GM18505 (cell line): ENCODE measurements around the gene MCAM.
A peak's percentile ranks its signal among the peaks of the same experiment; 100 is the strongest.

ENCODE experiments used
- ATAC-seq: cut with Tn5 transposase; IDR thresholded peaks from one replicate; pipeline ENCODE4 v1.9.1; 2021; ENCODE audit not compliant: unreplicated experiment
- POLR2A ChIP-seq: IDR thresholded peaks from 4 replicates; pipeline ENCODE4 v1.6.1; 2011; ENCODE audit warnings: borderline replicate concordance; ENCODE audit not compliant: insufficient read depth, insufficient read length; ENCODE audit errors: extremely low read depth

MCAM gene

GRCh38 chr11:119316729-119317591 is at the start of gene MCAM:
Gene MCAM (minus strand): TSS chr11:119317130. CDS start chr11:119317101, 29 bp downstream.
- ATAC-seq: no peak

GRCh38 chr11:119365071-119365591 is 48.2 kb upstream of the MCAM start:
- no peak for ATAC-seq
- no peak for TF ChIP-seq POLR2A

More at GRCh38 chr11:119316729-119317591, at the start of gene MCAM:
- TF ChIP-seq POLR2A: no peak

- ATAC-seq: no peak
- TF ChIP-seq POLR2A: no peak
Measured at GRCh38 chr11:119363851-119364590, 47.1 kb upstream of the MCAM start.

- no peak for ATAC-seq
Measured at GRCh38 chr11:119363081-119363850, 46.3 kb upstream of the MCAM start.

GRCh38 chr11:119362741-119363080 is 45.8 kb upstream of the MCAM start:
- no peak for TF ChIP-seq POLR2A
- ATAC-seq: no peak

More at GRCh38 chr11:119363081-119363850, 46.3 kb upstream of the MCAM start:
- TF ChIP-seq POLR2A: no peak

GRCh38 chr11:119361941-119362725 is 45.2 kb upstream of the MCAM start:
- no peak for ATAC-seq
- TF ChIP-seq POLR2A: no peak

- no peak for ATAC-seq
- TF ChIP-seq POLR2A: no peak
Measured at GRCh38 chr11:119361056-119361787, 44.3 kb upstream of the MCAM start.

GRCh38 chr11:119359365-119360214 is 42.7 kb upstream of the MCAM start:
- TF ChIP-seq POLR2A: no peak
- ATAC-seq: no peak

- ATAC-seq: no peak
Measured at GRCh38 chr11:119357074-119357473, 40.1 kb upstream of the MCAM start.

GRCh38 chr11:119356349-119357031 is 39.6 kb upstream of the MCAM start:
- ATAC-seq: peak; percentile 70
- TF ChIP-seq POLR2A: no peak

More at GRCh38 chr11:119357074-119357473, 40.1 kb upstream of the MCAM start:
- TF ChIP-seq POLR2A: no peak

- ATAC-seq: no peak
- no peak for TF ChIP-seq POLR2A
Measured at GRCh38 chr11:119355091-119355843, 38.3 kb upstream of the MCAM start.
